Measurements from ENCODE around the gene ST8SIA1.

DNA sequence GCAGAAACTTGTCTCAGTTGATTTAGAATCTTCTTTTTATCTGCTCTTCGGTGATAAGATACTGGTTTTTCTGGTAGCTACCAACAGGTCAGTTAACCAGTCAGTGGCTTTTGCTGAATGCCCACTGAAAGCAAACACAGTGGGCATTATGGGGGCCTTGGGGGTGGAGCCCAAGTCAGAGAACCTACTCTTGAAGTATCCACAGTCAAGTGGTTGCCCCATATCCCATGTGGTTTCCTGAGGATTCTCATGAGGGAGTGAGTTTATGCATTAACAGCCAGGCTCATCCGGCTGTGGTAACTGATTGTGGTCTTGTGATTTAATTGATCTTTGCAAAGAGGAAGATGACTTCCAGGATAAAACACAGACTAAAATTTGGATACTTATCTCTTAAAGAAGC, 83.7 kb downstream of the ST8SIA1 start:
- TF ChIP-seq NFIC (IDR thresholded peaks at IDR 0.05; ENCODE audit: borderline replicate concordance): no peak
- TF ChIP-seq, protein P1, sequence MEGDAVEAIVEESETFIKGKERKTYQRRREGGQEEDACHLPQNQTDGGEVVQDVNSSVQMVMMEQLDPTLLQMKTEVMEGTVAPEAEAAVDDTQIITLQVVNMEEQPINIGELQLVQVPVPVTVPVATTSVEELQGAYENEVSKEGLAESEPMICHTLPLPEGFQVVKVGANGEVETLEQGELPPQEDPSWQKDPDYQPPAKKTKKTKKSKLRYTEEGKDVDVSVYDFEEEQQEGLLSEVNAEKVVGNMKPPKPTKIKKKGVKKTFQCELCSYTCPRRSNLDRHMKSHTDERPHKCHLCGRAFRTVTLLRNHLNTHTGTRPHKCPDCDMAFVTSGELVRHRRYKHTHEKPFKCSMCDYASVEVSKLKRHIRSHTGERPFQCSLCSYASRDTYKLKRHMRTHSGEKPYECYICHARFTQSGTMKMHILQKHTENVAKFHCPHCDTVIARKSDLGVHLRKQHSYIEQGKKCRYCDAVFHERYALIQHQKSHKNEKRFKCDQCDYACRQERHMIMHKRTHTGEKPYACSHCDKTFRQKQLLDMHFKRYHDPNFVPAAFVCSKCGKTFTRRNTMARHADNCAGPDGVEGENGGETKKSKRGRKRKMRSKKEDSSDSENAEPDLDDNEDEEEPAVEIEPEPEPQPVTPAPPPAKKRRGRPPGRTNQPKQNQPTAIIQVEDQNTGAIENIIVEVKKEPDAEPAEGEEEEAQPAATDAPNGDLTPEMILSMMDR (IDR thresholded peaks at IDR 0.05): no peak
- TF ChIP-seq, protein P2, sequence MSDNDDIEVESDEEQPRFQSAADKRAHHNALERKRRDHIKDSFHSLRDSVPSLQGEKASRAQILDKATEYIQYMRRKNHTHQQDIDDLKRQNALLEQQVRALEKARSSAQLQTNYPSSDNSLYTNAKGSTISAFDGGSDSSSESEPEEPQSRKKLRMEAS (IDR thresholded peaks at IDR 0.05; ENCODE audit: low read depth): no peak
- TF ChIP-seq TEAD4 (IDR thresholded peaks at IDR 0.05; ENCODE audit: borderline replicate concordance, insufficient read depth): no peak
- no peak for TF ChIP-seq RAD21 (IDR thresholded peaks at IDR 0.05; ENCODE audit: low read length)
- TF ChIP-seq MXI1 (IDR thresholded peaks at IDR 0.05; ENCODE audit: low read depth, low read length): no peak
- TF ChIP-seq, protein P3, sequence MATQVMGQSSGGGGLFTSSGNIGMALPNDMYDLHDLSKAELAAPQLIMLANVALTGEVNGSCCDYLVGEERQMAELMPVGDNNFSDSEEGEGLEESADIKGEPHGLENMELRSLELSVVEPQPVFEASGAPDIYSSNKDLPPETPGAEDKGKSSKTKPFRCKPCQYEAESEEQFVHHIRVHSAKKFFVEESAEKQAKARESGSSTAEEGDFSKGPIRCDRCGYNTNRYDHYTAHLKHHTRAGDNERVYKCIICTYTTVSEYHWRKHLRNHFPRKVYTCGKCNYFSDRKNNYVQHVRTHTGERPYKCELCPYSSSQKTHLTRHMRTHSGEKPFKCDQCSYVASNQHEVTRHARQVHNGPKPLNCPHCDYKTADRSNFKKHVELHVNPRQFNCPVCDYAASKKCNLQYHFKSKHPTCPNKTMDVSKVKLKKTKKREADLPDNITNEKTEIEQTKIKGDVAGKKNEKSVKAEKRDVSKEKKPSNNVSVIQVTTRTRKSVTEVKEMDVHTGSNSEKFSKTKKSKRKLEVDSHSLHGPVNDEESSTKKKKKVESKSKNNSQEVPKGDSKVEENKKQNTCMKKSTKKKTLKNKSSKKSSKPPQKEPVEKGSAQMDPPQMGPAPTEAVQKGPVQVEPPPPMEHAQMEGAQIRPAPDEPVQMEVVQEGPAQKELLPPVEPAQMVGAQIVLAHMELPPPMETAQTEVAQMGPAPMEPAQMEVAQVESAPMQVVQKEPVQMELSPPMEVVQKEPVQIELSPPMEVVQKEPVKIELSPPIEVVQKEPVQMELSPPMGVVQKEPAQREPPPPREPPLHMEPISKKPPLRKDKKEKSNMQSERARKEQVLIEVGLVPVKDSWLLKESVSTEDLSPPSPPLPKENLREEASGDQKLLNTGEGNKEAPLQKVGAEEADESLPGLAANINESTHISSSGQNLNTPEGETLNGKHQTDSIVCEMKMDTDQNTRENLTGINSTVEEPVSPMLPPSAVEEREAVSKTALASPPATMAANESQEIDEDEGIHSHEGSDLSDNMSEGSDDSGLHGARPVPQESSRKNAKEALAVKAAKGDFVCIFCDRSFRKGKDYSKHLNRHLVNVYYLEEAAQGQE (IDR thresholded peaks at IDR 0.05; ENCODE audit: low read depth, low read length): no peak
- TF ChIP-seq ZBTB33 (IDR thresholded peaks at IDR 0.05; ENCODE audit: borderline replicate concordance, low read depth): no peak
- no peak for TF ChIP-seq RFX5 (IDR thresholded peaks at IDR 0.05; ENCODE audit: low read length)
- TF ChIP-seq TAF1 (IDR thresholded peaks at IDR 0.05; ENCODE audit: borderline replicate concordance, low read depth, low read length): no peak
